Lung (tissue), 12 donors: ENCODE results near the gene SETD2. TPM values are rescaled to one million over a fixed set of nuclear protein-coding genes. Genes with fewer than 3 reads are reported as not detected.
A peak's percentile ranks its signal among the peaks of the same experiment; 100 is the strongest.

Experiments
- ATAC-seq: fragments of 200-7000 bp; cut with Tn5 transposase; one replicate; pipeline ENCODE4 v1.9.1; 2020; ENCODE audit warnings: moderate number of reproducible peaks; ENCODE audit not compliant: insufficient read depth, low FRiP score
- DNase-seq, 3 donors: peaks; one replicate each; pipeline ENCODE4 v3.0.0-alpha.2; 2013 to 2017
- H3K27ac ChIP-seq, 2 donors: one replicate each; pipeline ENCODE4 v1.5.1; 2013; ENCODE audit warnings: mild to moderate bottlenecking in 2 of 2, moderate library complexity in 2 of 2, control low read depth in 1 of 2, inconsistent platforms in 1 of 2, low read depth in 1 of 2, low read length in 1 of 2
- H3K27me3 ChIP-seq, 3 donors: one replicate each; pipeline ENCODE4 v1.5.1; 2013; ENCODE audit warnings: low read length in 2 of 3; ENCODE audit not compliant: control insufficient read depth in 3 of 3, insufficient read depth in 3 of 3
- H3K36me3 ChIP-seq, 4 donors: one replicate each; pipeline ENCODE4 v1.5.1; 2013; ENCODE audit warnings: low read length in 4 of 4, mild to moderate bottlenecking in 1 of 4, moderate library complexity in 1 of 4; ENCODE audit not compliant: control insufficient read depth in 4 of 4, insufficient read depth in 4 of 4
- H3K4me1 ChIP-seq, 5 donors: one replicate each; pipeline ENCODE4 v1.5.1; 2013; ENCODE audit warnings: low read length in 5 of 5, mild to moderate bottlenecking in 2 of 5, moderate library complexity in 1 of 5; ENCODE audit not compliant: control insufficient read depth in 5 of 5, insufficient read depth in 5 of 5
- H3K4me3 ChIP-seq: one replicate; pipeline ENCODE4 v1.5.1; 2013; ENCODE audit warnings: mild to moderate bottlenecking, control low read depth, moderate library complexity
- H3K9ac ChIP-seq, 2 donors: one replicate each; pipeline ENCODE4 v1.5.1; 2013; ENCODE audit warnings: low read length in 2 of 2, control low read depth in 1 of 2; ENCODE audit not compliant: insufficient read depth in 1 of 2
- H3K9me3 ChIP-seq, 4 donors: one replicate each; pipeline ENCODE4 v1.5.1; 2013; ENCODE audit warnings: low read length in 3 of 4, mild to moderate bottlenecking in 1 of 4, moderate library complexity in 1 of 4; ENCODE audit not compliant: control insufficient read depth in 4 of 4, insufficient read depth in 3 of 4
- CTCF ChIP-seq: IDR thresholded peaks from 2 replicates; pipeline ENCODE4 v1.5.1; 2012; ENCODE audit warnings: mild to moderate bottlenecking; ENCODE audit errors: control extremely low read depth, extremely low read depth
- WGBS, 2 donors: extraction: QIAGEN DNeasy Blood & Tissue Kit; methylation state at CpG; one replicate each; pipeline ENCODE4 v1.1.7; 2013; 5-methylcytosine and 5-hydroxymethylcytosine counted together
- polyA plus RNA-seq, 2 donors: library from polyadenylated mRNA; stranded (reverse); fragments of 200-250 nt; gene quantifications; one replicate each; pipeline ENCODE4 v1.2.1, GENCODE V29; 2013
- total RNA-seq, 2 donors: library from RNA; depleted of rRNA in 1 of 2; stranded (reverse); fragments of >200 nt in 1 of 2; gene quantifications; one replicate each; pipeline ENCODE4 v1.2.1, GENCODE V29; 2014 to 2021
- donor health status: control.
- donor health status: control.
- donor health status: Bipolar disorder and iron deficiency.
- donor health status: healthy.
- donor health status: DM: yes; HTN: yes; CAD: no.

SETD2 gene
- total and polyA plus RNA-seq, 4 donors, result 10.4 to 107 (median 25.0) TPM

- Histone ChIP-seq H3K4me3 (no peak overlapping the region), H3K9me3 (peaks cover 0 to 2% (median 0%) of the 10 kb centered on the region in 4 donors), H3K27me3 (no peaks in the 10 kb centered on the region), H3K27ac (no peak overlapping the region), H3K4me1 (peaks cover 0 to 7% (median 0%) of the 10 kb centered on the region in 5 donors), H3K36me3 (peaks cover 3 to 88% (median 6%) of the 10 kb centered on the region in 4 donors), H3K9ac (no peak overlapping the region)
- 93 to 96% methylated on average over 27 of the region's 27 CpGs for WGBS, 2 donors
- ATAC-seq (no peak), DNase-seq (no peak)
- TF ChIP-seq CTCF, result no peak
These were observed 160.2 kb downstream of the SETD2 start for GRCh38 chr3:47003461-47004368.

GRCh38 chr3:47003056-47003410, 160.9 kb downstream of the SETD2 start:
- Histone ChIP-seq H3K27me3 (no peaks in the 10 kb centered on the region), H3K4me1 (peaks cover 0 to 7% (median 0%) of the 10 kb centered on the region in 5 donors), H3K4me3 (no peak overlapping the region), H3K9ac (no peak overlapping the region), H3K36me3 (peaks cover 3 to 85% (median 6%) of the 10 kb centered on the region in 4 donors), H3K9me3 (no peaks in the 10 kb centered on the region), H3K27ac (no peak overlapping the region)
- TF ChIP-seq CTCF, result no peak
- WGBS, 2 donors, result 93 to 94% methylated on average over 10 of the region's 10 CpGs
- no peak for DNase-seq
- no peak for ATAC-seq

- no peak for TF ChIP-seq CTCF
- Histone ChIP-seq H3K4me3 (no peak overlapping the region), H3K27ac (peak overlapping the region in 1 of 2 donors; percentile 37), H3K27me3 (no peaks in the 10 kb centered on the region), H3K9ac (no peak overlapping the region), H3K9me3 (no peaks in the 10 kb centered on the region), H3K36me3 (peaks cover 3 to 88% (median 6%) of the 10 kb centered on the region in 4 donors), H3K4me1 (peaks cover 0 to 7% (median 0%) of the 10 kb centered on the region in 5 donors)
- 84 to 92% methylated on average over 35 of the region's 35 CpGs for WGBS, 2 donors
- no peak for DNase-seq
- no peak for ATAC-seq
These were observed 161.5 kb downstream of the SETD2 start for GRCh38 chr3:47002171-47003055.
